Mesenchymal stem cell (in vitro differentiated cells and primary cell): Measurements from ENCODE around the gene IQGAP1.

Source experiments
- DNase-seq: peaks from one replicate; pipeline ENCODE4 v3.0.0-alpha.2; 2013
- H2AFZ ChIP-seq: one replicate; pipeline ENCODE4 v1.6.1; 2013; ENCODE audit warnings: low read depth, mild to moderate bottlenecking, control low read depth, inconsistent platforms, low read length, moderate library complexity
- H2AK5ac ChIP-seq: 2 replicates; pipeline ENCODE4 v1.6.1; 2013; ENCODE audit warnings: low read length, moderate library complexity, mild to moderate bottlenecking, inconsistent platforms; ENCODE audit not compliant: severe bottlenecking
- H2BK120ac ChIP-seq: one replicate; pipeline ENCODE4 v1.6.1; 2013; ENCODE audit warnings: low read depth, mild to moderate bottlenecking, inconsistent platforms, low read length, moderate library complexity
- H2BK12ac ChIP-seq, 2 experiments: one replicate each; pipeline ENCODE4 v1.6.1; 2013; ENCODE audit warnings: inconsistent platforms in 2 of 2, low read length in 2 of 2, mild to moderate bottlenecking in 2 of 2, moderate library complexity in 2 of 2, control low read depth in 1 of 2
- H2BK15ac ChIP-seq: one replicate; pipeline ENCODE4 v1.6.1; 2013; ENCODE audit warnings: mild to moderate bottlenecking, low read depth, inconsistent platforms; ENCODE audit not compliant: poor library complexity, severe bottlenecking
- H2BK5ac ChIP-seq: 2 replicates; pipeline ENCODE4 v1.6.1; 2013; ENCODE audit warnings: low read depth, mild to moderate bottlenecking, low read length, control low read depth, inconsistent platforms; ENCODE audit not compliant: poor library complexity, severe bottlenecking
- H3K14ac ChIP-seq, 2 experiments: one replicate each; pipeline ENCODE4 v1.6.1; 2013; ENCODE audit warnings: inconsistent platforms in 2 of 2, low read length in 2 of 2, control low read depth in 1 of 2, mild to moderate bottlenecking in 1 of 2, moderate library complexity in 1 of 2
- H3K18ac ChIP-seq, 2 experiments: one replicate each; pipeline ENCODE4 v1.6.1; 2013; ENCODE audit warnings: inconsistent platforms in 2 of 2, low read length in 2 of 2, control low read depth in 1 of 2, low read depth in 1 of 2, mild to moderate bottlenecking in 1 of 2
- H3K23ac ChIP-seq, 2 experiments: one replicate each; pipeline ENCODE4 v1.6.1; 2013; ENCODE audit warnings: inconsistent platforms in 2 of 2, low read length in 2 of 2, mild to moderate bottlenecking in 2 of 2, moderate library complexity in 2 of 2, control low read depth in 1 of 2
- H3K27ac ChIP-seq: 2 replicates; pipeline ENCODE4 v1.5.1; 2013; ENCODE audit warnings: mild to moderate bottlenecking, moderate library complexity, low read length, control low read depth, inconsistent platforms; ENCODE audit not compliant: poor library complexity, severe bottlenecking
- H3K27me3 ChIP-seq, 2 experiments: 2 replicates each; pipeline versions ENCODE4 v1.6.1 to v1.7.0; 2013; ENCODE audit warnings: low read length in 2 of 2, mild to moderate bottlenecking in 2 of 2, moderate library complexity in 2 of 2, control low read depth in 1 of 2, inconsistent platforms in 1 of 2; ENCODE audit not compliant: control insufficient read depth in 1 of 2, insufficient read depth in 1 of 2
- H3K36me3 ChIP-seq, 2 experiments: 2 replicates each; pipeline versions ENCODE4 v1.6.1 to v1.7.0; 2013; ENCODE audit warnings: low read length in 2 of 2, control low read depth in 1 of 2, inconsistent platforms in 1 of 2, low read depth in 1 of 2, mild to moderate bottlenecking in 1 of 2; ENCODE audit not compliant: insufficient read depth in 2 of 2, control insufficient read depth in 1 of 2
- H3K4ac ChIP-seq, 2 experiments: one replicate each; pipeline ENCODE4 v1.6.1; 2013; ENCODE audit warnings: inconsistent platforms in 2 of 2, low read length in 2 of 2, mild to moderate bottlenecking in 2 of 2, moderate library complexity in 2 of 2, control low read depth in 1 of 2, low read depth in 1 of 2
- H3K4me1 ChIP-seq: 2 replicates; pipeline ENCODE4 v1.6.1; 2013; ENCODE audit warnings: low read depth, low read length, control low read depth; ENCODE audit not compliant: control insufficient read depth, insufficient read depth
- H3K4me2 ChIP-seq: 2 replicates; pipeline ENCODE4 v1.6.1; 2013; ENCODE audit warnings: low read length, mild to moderate bottlenecking, inconsistent platforms; ENCODE audit not compliant: poor library complexity, severe bottlenecking
- H3K4me3 ChIP-seq, 2 experiments: 2 replicates each; pipeline versions ENCODE4 v1.5.1 to v1.7.0; 2013; ENCODE audit warnings: low read length in 2 of 2, mild to moderate bottlenecking in 2 of 2, control low read depth in 1 of 2, low read depth in 1 of 2; ENCODE audit not compliant: insufficient read depth in 1 of 2
- H3K79me1 ChIP-seq: replicated peaks from 2 replicates; pipeline ENCODE4 v1.6.1; 2013; ENCODE audit warnings: mild to moderate bottlenecking, control low read depth, low read length, inconsistent platforms; ENCODE audit not compliant: poor library complexity, severe bottlenecking
- H3K9ac ChIP-seq: 2 replicates; pipeline ENCODE4 v1.7.0; 2013; ENCODE audit warnings: mild to moderate bottlenecking, low read length, moderate library complexity
- H3K9me3 ChIP-seq: 2 replicates; pipeline ENCODE4 v1.7.0; 2013; ENCODE audit warnings: mild to moderate bottlenecking, low read length; ENCODE audit not compliant: control insufficient read depth
- H4K8ac ChIP-seq: one replicate; pipeline ENCODE4 v1.6.1; 2013; ENCODE audit warnings: inconsistent platforms, mild to moderate bottlenecking, low read length, moderate library complexity
- H4K91ac ChIP-seq: one replicate; pipeline ENCODE4 v1.6.1; 2013; ENCODE audit warnings: mild to moderate bottlenecking, low read length, inconsistent platforms
- WGBS: methylation state at CpG from one replicate; pipeline ENCODE4 v1.1.7; 2013; ENCODE audit warnings: mixed read lengths; 5-methylcytosine and 5-hydroxymethylcytosine counted together

IQGAP1 gene

DNA sequence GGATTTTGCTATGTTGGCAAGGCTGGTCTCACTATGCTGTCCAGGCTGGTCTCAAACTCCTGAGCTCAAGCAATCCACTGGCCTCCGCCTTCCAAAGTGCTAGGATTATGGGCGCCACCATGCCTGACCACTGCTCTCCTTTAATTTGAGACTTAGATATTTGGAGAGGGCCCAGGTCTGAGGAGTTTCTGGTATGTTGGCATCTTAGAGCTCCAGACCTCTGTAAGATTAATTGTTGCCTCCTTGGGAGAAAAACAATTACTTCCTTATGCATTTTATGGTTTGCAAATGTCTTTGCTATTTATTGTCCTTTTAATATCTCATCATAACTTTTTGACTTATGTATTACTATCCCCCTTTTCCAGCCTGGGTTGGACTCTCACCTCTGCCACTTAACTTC is 33.1 kb upstream of the IQGAP1 start:
- Histone ChIP-seq H3K18ac (no peak overlapping the region), H4K91ac (no peak overlapping the region), H4K8ac (no peak overlapping the region), H3K9ac (no peak overlapping the region), H3K4ac (no peak overlapping the region), H2BK5ac (no peak overlapping the region), H2AFZ (no peak overlapping the region), H3K9me3 (no peaks in the 10 kb centered on the region), H2AK5ac (no peak overlapping the region), H2BK12ac (no peak overlapping the region), H3K27ac (no peak overlapping the region), H3K14ac (no peak overlapping the region), H3K23ac (no peak overlapping the region), H3K4me1 (peaks cover 8% of the 10 kb centered on the region), H2BK15ac (no peak overlapping the region), H3K79me1 (peaks cover 2% of the 10 kb centered on the region), H3K4me3 (no peak overlapping the region), H3K36me3 (no peaks in the 10 kb centered on the region), H3K27me3 (no peaks in the 10 kb centered on the region), H2BK120ac (no peak overlapping the region), H3K4me2 (no peak overlapping the region)
- WGBS: 100% methylated on average over 2 of the region's 2 CpGs
- DNase-seq: no peak

DNA sequence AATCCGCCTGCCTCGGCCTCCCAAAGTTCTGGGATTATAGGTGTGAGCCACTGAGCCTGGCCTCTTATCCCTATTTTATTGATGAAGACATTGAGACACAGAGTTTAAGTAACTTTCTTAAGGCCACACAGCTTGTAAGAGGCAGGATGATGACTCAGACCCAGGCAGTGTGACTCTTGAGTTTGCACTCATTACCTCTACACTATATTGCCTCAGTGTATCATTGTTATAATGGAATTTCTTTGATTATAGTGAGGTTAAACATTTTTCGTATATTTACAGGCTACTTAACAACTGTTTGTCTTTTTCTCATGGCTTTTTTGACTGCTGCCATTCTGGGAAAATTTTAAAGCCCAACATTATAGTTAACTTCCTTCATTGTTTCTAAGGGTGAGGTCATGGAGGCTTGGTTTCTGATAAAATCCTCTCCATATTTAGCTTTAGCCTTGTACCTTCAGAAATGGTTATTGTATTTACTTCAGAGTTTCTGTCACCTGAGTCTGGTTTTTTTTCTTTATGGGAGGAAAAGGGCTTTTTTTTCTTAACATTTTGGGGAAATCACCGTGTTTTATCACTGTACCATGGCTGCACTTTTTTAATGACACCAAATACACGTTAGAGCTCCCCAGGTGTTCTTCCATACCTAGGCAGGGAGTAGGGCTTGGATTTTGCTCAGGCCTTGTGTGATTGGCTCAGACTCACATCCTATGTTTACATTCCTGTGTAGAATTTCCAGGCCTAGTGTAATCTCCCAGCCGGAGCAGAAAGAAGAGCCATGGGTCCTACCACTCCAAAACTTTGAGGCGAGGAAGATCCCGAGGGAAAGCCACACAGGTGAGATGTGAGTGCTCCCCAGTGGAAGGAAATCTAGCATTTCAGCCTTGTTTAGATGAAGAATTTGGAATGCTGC is 29.7 kb upstream of the IQGAP1 start:
- 82% methylated on average over 7 of the region's 8 CpGs for WGBS
- Histone ChIP-seq H3K4me3 (no peak overlapping the region), H2AK5ac (peak overlapping the region; percentile 76), H3K4ac (peak overlapping the region in 1 of 2 experiments; percentile 16), H2BK120ac (no peak overlapping the region), H2AFZ (no peak overlapping the region), H3K4me1 (peaks cover 2% of the 10 kb centered on the region), H3K27me3 (no peaks in the 10 kb centered on the region), H2BK15ac (no peak overlapping the region), H2BK5ac (no peak overlapping the region), H4K91ac (no peak overlapping the region), H3K18ac (peak overlapping the region in 1 of 2 experiments; percentile 40), H3K27ac (no peak overlapping the region), H3K23ac (no peak overlapping the region), H3K4me2 (no peak overlapping the region), H3K9me3 (no peaks in the 10 kb centered on the region), H2BK12ac (peak overlapping the region in 1 of 2 experiments; percentile 16), H3K9ac (no peak overlapping the region), H3K79me1 (peaks cover 2% of the 10 kb centered on the region), H3K36me3 (peaks cover 4 to 5% of the 10 kb centered on the region in 2 experiments), H3K14ac (peak overlapping the region in 1 of 2 experiments; percentile 20), H4K8ac (no peak overlapping the region)
- DNase-seq: peak; percentile 75

DNA sequence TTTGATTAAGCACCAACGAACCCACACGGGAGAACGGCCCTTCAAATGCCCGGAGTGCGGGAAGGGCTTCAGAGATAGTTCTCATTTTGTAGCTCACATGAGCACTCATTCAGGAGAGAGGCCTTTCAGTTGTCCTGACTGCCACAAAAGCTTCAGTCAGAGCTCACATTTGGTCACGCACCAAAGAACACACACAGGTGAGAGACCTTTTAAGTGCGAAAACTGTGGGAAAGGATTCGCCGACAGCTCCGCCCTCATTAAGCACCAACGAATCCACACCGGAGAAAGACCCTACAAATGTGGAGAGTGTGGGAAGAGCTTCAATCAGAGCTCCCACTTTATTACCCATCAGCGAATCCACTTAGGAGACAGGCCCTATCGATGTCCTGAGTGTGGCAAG is 27.3 kb upstream of the IQGAP1 start:
- peak overlapping the region; percentile 72 for H2AK5ac ChIP-seq
- no peak overlapping the region for H4K8ac ChIP-seq
- no peak for DNase-seq
- no peak overlapping the region for H2BK15ac ChIP-seq
- H3K9ac ChIP-seq: no peak overlapping the region
- WGBS: 82% methylated on average over 14 of the region's 14 CpGs
- no peaks in the 10 kb centered on the region for H3K27me3 ChIP-seq
- H3K4me1 ChIP-seq: peaks cover 11% of the 10 kb centered on the region
- H3K27ac ChIP-seq: no peak overlapping the region
- no peak overlapping the region for H4K91ac ChIP-seq
- H3K79me1 ChIP-seq: no peaks in the 10 kb centered on the region
- H2AFZ ChIP-seq: no peak overlapping the region
- H3K36me3 ChIP-seq: peaks cover 4 to 5% of the 10 kb centered on the region in 2 experiments
- no peak overlapping the region for H3K4me3 ChIP-seq
- H2BK12ac ChIP-seq: peak overlapping the region in 1 of 2 experiments; percentile 48
- H2BK120ac ChIP-seq: no peak overlapping the region
- no peak overlapping the region for H3K4ac ChIP-seq
- H3K14ac ChIP-seq: no peak overlapping the region
- H3K9me3 ChIP-seq: no peaks in the 10 kb centered on the region
- H2BK5ac ChIP-seq: no peak overlapping the region
- no peak overlapping the region for H3K18ac ChIP-seq
- no peak overlapping the region for H3K4me2 ChIP-seq
- H3K23ac ChIP-seq: no peak overlapping the region

DNA sequence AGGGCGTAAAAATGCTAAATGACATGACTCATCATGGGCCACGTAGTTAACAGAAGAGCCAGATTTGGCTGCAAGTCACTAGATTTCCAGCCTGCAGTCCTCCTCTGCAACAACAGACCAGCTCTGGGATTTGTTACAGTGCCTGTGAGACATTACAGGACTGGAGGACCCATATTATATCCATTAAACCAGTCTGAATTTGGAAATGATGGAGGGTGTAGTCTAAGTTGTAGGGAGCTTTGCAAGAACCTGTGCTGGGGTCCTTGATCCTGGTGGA is 25.2 kb upstream of the IQGAP1 start:
- Histone ChIP-seq H3K79me1 (no peaks in the 10 kb centered on the region), H2AK5ac (peak overlapping the region; percentile 72), H2BK15ac (no peak overlapping the region), H3K27me3 (no peaks in the 10 kb centered on the region), H3K36me3 (peaks cover 4 to 5% of the 10 kb centered on the region in 2 experiments), H2BK12ac (peak overlapping the region in 1 of 2 experiments; percentile 27), H3K23ac (no peak overlapping the region), H4K91ac (no peak overlapping the region), H3K9ac (peak overlapping the region; percentile 92), H4K8ac (no peak overlapping the region), H3K14ac (no peak overlapping the region), H3K18ac (peak overlapping the region; percentile 16 to 54), H2BK120ac (peak overlapping the region; percentile 30), H3K4ac (peak overlapping the region in 1 of 2 experiments; percentile 64), H3K9me3 (no peaks in the 10 kb centered on the region), H2AFZ (no peak overlapping the region), H3K4me1 (peaks cover 11% of the 10 kb centered on the region), H3K4me3 (no peak overlapping the region), H2BK5ac (no peak overlapping the region), H3K27ac (peak overlapping the region; percentile 87), H3K4me2 (no peak overlapping the region)
- 0% methylated on average over 2 of the region's 2 CpGs for WGBS
- DNase-seq: peak; percentile 86
